Testis (tissue), 2 donors: ENCODE results near the gene CYTL1.

Experiments used
- POLR2A ChIP-seq: fragments of 450-650 bp; IDR thresholded peaks from one replicate; pipeline ENCODE4 v1.6.1; 2017; ENCODE audit warnings: antibody characterized with exemption, mild to moderate bottlenecking, moderate library complexity
- TF ChIP-seq, protein P1 (sequence below), 3 experiments: fragments of 450-650 bp in 2 of 3; fragments of 200-600 bp in 1 of 3; sonication (generic) in 1 of 3; IDR thresholded peaks; one replicate each; pipeline ENCODE4 v1.5.1; 2016 to 2019; ENCODE audit warnings: antibody characterized with exemption in 3 of 3, mild to moderate bottlenecking in 2 of 3, moderate library complexity in 1 of 3

DNA sequence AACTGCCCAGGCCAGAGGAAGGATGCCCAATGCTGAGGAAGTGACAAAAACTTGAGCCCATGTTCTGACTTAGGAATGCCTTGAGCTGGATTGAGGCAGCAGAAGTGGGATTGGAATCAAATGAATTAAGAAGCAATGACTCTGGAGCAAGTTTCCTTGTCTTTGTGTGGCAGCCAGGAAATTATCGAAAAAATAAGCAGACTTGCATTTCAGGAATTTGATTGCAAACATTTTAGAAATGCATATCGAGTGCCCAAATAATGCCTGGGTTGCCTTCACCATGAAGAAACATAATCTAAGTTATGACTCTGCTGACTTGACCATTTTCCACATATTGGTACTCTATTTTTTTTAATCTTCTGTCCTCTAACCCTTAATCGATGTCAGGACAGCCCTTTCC is 9.5 kb downstream of the CYTL1 start:
- TF ChIP-seq, protein P1, sequence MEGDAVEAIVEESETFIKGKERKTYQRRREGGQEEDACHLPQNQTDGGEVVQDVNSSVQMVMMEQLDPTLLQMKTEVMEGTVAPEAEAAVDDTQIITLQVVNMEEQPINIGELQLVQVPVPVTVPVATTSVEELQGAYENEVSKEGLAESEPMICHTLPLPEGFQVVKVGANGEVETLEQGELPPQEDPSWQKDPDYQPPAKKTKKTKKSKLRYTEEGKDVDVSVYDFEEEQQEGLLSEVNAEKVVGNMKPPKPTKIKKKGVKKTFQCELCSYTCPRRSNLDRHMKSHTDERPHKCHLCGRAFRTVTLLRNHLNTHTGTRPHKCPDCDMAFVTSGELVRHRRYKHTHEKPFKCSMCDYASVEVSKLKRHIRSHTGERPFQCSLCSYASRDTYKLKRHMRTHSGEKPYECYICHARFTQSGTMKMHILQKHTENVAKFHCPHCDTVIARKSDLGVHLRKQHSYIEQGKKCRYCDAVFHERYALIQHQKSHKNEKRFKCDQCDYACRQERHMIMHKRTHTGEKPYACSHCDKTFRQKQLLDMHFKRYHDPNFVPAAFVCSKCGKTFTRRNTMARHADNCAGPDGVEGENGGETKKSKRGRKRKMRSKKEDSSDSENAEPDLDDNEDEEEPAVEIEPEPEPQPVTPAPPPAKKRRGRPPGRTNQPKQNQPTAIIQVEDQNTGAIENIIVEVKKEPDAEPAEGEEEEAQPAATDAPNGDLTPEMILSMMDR (IDR thresholded peaks at IDR 0.05), result no peak
- TF ChIP-seq POLR2A, result no peak
